ENCODE data around the gene KRT13. TPM values are rescaled to one million over a fixed set of nuclear protein-coding genes. Genes with fewer than 3 reads are reported as not detected.
A peak's percentile ranks its signal among the peaks of the same experiment; 100 is the strongest.

KRT13 gene
- total and polyA plus RNA-seq, 9 of the 15 experiments (the other 6 are each of a cell fraction or from before 2014, with no cell fraction given): 0.11 to 1.1 (median 0.24) TPM; not detected in 3

GRCh38 chr17:41530062-41531048 is 24.9 kb upstream of the KRT13 start (continued):
- TF ChIP-seq, protein P1, sequence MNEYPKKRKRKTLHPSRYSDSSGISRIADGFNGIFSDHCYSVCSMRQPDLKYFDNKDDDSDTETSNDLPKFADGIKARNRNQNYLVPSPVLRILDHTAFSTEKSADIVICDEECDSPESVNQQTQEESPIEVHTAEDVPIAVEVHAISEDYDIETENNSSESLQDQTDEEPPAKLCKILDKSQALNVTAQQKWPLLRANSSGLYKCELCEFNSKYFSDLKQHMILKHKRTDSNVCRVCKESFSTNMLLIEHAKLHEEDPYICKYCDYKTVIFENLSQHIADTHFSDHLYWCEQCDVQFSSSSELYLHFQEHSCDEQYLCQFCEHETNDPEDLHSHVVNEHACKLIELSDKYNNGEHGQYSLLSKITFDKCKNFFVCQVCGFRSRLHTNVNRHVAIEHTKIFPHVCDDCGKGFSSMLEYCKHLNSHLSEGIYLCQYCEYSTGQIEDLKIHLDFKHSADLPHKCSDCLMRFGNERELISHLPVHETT (CRISPR knock-in tag; conservative IDR thresholded peaks at IDR 0.05 in 1 of 2, IDR thresholded peaks at IDR 0.05 in 1 of 2): peak in 1 of 2 experiments; percentile 39; a peak in 1 of 4 replicates
- TF ChIP-seq, protein P2, sequence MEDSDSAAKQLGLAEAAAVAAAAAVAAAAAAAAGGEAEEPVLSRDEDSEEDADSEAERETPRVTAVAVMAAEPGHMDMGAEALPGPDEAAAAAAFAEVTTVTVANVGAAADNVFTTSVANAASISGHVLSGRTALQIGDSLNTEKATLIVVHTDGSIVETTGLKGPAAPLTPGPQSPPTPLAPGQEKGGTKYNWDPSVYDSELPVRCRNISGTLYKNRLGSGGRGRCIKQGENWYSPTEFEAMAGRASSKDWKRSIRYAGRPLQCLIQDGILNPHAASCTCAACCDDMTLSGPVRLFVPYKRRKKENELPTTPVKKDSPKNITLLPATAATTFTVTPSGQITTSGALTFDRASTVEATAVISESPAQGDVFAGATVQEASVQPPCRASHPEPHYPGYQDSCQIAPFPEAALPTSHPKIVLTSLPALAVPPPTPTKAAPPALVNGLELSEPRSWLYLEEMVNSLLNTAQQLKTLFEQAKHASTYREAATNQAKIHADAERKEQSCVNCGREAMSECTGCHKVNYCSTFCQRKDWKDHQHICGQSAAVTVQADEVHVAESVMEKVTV (CRISPR knock-in tag; IDR thresholded peaks at IDR 0.05): peak; percentile 37; the same call in 1 of the 2 replicates
- TF ChIP-seq HOXB6 (CRISPR knock-in tag; IDR thresholded peaks at IDR 0.05; ENCODE audit: borderline replicate concordance) (0 out of 2 replicates have a peak, but pooled peaks have one; percentile 46), JUND (IDR thresholded peaks at IDR 0.05; ENCODE audit: borderline replicate concordance, low read depth, low read length) (peak; percentile 100), JUND (tag; IDR thresholded peaks at IDR 0.05; ENCODE audit: borderline replicate concordance, low read depth, low read length) (peak; percentile 98; the same call in 2 of the 3 replicates), EZH2 (IDR thresholded peaks at IDR 0.05; ENCODE audit: borderline replicate concordance, low read depth, low read length) (no peak), GTF2E2 (tag; IDR thresholded peaks at IDR 0.05) (no peak), CREM (IDR thresholded peaks at IDR 0.05; ENCODE audit: low read depth) (peak; percentile 86), NCOR1 (IDR thresholded peaks at IDR 0.05) (peak; percentile 66), JUNB (CRISPR knock-in tag; conservative IDR thresholded peaks at IDR 0.05) (peak; percentile 65; the same call in 1 of the 2 replicates), ZNF436 (CRISPR knock-in tag; IDR thresholded peaks at IDR 0.05) (no peak), WHSC1 (IDR thresholded peaks at IDR 0.05; ENCODE audit: low read length) (no peak), POLR2B (IDR thresholded peaks at IDR 0.05; ENCODE audit: low read depth, partially characterized antibody) (peak; percentile 45), ZNF354B (CRISPR knock-in tag; IDR thresholded peaks at IDR 0.05) (0 out of 2 replicates have a peak, but pooled peaks have one; percentile 30), NCOA1 (IDR thresholded peaks at IDR 0.05; ENCODE audit: low read depth) (0 out of 2 replicates have a peak, but pooled peaks have one; percentile 33), POLR3G (IDR thresholded peaks at IDR 0.05; ENCODE audit: extremely low read depth, insufficient read length, insufficient replicate concordance) (no peak), SIX5 (IDR thresholded peaks at IDR 0.05; ENCODE audit: borderline replicate concordance in 1 of 2, insufficient read depth in 1 of 2, low read depth in 1 of 2, low read length in 2 of 2) (no peak), YY1 (IDR thresholded peaks at IDR 0.05; ENCODE audit: borderline replicate concordance in 1 of 3, control insufficient read depth in 1 of 3, extremely low read depth in 1 of 3, insufficient read depth in 3 of 3, insufficient read length in 1 of 3, insufficient replicate concordance in 2 of 3, low read depth in 1 of 3, low read length in 2 of 3) (peak in 1 of 3 experiments; percentile 55)
- TF ChIP-seq, protein P3, sequence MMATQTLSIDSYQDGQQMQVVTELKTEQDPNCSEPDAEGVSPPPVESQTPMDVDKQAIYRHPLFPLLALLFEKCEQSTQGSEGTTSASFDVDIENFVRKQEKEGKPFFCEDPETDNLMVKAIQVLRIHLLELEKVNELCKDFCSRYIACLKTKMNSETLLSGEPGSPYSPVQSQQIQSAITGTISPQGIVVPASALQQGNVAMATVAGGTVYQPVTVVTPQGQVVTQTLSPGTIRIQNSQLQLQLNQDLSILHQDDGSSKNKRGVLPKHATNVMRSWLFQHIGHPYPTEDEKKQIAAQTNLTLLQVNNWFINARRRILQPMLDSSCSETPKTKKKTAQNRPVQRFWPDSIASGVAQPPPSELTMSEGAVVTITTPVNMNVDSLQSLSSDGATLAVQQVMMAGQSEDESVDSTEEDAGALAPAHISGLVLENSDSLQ (IDR thresholded peaks at IDR 0.05): peak; percentile 58
- TF ChIP-seq, protein P4, sequence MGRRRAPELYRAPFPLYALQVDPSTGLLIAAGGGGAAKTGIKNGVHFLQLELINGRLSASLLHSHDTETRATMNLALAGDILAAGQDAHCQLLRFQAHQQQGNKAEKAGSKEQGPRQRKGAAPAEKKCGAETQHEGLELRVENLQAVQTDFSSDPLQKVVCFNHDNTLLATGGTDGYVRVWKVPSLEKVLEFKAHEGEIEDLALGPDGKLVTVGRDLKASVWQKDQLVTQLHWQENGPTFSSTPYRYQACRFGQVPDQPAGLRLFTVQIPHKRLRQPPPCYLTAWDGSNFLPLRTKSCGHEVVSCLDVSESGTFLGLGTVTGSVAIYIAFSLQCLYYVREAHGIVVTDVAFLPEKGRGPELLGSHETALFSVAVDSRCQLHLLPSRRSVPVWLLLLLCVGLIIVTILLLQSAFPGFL (CRISPR knock-in tag; IDR thresholded peaks at IDR 0.05): 0 out of 2 replicates have a peak, but pooled peaks have one; percentile 3
